Lower leg skin (tissue), 4 donors: ENCODE data around the gene NPPA. TPM values are rescaled to one million over a fixed set of nuclear protein-coding genes. Genes with fewer than 3 reads are reported as not detected.
A peak's percentile ranks its signal among the peaks of the same experiment; 100 is the strongest.

Experiments
- DNase-seq, 2 donors: peaks; one replicate each; pipeline ENCODE4 v3.0.0-alpha.2; 2019; ENCODE audit warnings: low spot score in 2 of 2
- H3K4me3 ChIP-seq: fragments of 200-600 bp; sonication (generic); 2 replicates; pipeline ENCODE4 v1.5.1; 2017; ENCODE audit warnings: mild to moderate bottlenecking, low read depth; ENCODE audit not compliant: poor library complexity, severe bottlenecking
- POLR2A ChIP-seq, 2 donors: fragments of 450-650 bp; IDR thresholded peaks; one replicate each; pipeline ENCODE4 v1.6.1; 2016 to 2017; ENCODE audit warnings: antibody characterized with exemption in 2 of 2, mild to moderate bottlenecking in 1 of 2, moderate library complexity in 1 of 2
- WGBS, 2 donors: methylation state at CpG; one replicate each; pipeline ENCODE4 v1.1.5; 2018; 5-methylcytosine and 5-hydroxymethylcytosine counted together
- intact Hi-C: fragments of 100-400 bp; cut with DNase I; formaldehyde crosslinking; loops from one replicate; pipeline ENCODE4 v1.15.0; 2023; ENCODE audit warnings: low total_unique reads
- total RNA-seq, 4 donors: library from RNA; depleted of rRNA; stranded (reverse); fragments of >200 nt; gene quantifications; one replicate each; pipeline ENCODE4 v1.1.0, GENCODE V29; 2016
- TF ChIP-seq, protein P1 (sequence below), 3 donors: fragments of 450-650 bp; IDR thresholded peaks; one replicate each; pipeline ENCODE4 v1.5.1; 2016; ENCODE audit warnings: antibody characterized with exemption in 3 of 3, mild to moderate bottlenecking in 3 of 3, moderate library complexity in 2 of 3

NPPA gene
- total RNA-seq, 4 donors from 2014 or later = not detected

- 48 to 52% methylated on average over 10 of the region's 10 CpGs for WGBS, 2 donors
- no peak overlapping the region for H3K4me3 ChIP-seq
- intact Hi-C loops = no loop called here
- no peak for TF ChIP-seq POLR2A (IDR thresholded peaks at IDR 0.05)
- TF ChIP-seq, protein P1, sequence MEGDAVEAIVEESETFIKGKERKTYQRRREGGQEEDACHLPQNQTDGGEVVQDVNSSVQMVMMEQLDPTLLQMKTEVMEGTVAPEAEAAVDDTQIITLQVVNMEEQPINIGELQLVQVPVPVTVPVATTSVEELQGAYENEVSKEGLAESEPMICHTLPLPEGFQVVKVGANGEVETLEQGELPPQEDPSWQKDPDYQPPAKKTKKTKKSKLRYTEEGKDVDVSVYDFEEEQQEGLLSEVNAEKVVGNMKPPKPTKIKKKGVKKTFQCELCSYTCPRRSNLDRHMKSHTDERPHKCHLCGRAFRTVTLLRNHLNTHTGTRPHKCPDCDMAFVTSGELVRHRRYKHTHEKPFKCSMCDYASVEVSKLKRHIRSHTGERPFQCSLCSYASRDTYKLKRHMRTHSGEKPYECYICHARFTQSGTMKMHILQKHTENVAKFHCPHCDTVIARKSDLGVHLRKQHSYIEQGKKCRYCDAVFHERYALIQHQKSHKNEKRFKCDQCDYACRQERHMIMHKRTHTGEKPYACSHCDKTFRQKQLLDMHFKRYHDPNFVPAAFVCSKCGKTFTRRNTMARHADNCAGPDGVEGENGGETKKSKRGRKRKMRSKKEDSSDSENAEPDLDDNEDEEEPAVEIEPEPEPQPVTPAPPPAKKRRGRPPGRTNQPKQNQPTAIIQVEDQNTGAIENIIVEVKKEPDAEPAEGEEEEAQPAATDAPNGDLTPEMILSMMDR (IDR thresholded peaks at IDR 0.05) = no peak
- DNase-seq = peak in 1 of 2 donors; percentile 25
These were observed 33.5 kb upstream of the NPPA start for GRCh38 chr1:11880911-11881748.

DNA sequence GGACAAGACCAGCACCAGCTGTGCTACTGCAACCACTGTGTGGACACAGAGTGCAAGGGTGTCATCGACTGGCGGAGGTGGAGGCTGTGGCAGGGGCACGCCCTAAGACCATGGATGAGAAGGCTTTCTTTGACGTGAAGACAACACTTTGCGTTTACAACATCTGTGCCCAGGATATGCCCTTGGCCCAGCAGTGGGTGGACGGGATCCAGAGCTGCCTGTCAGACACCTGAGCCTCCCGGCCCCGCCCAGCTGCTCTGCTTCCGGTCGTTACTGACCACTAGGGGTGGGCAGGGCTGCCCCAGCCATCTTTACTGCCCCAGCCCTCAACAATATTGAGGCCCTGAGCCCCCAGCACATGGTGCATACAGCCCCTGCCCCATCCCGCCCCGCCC, 32.6 kb upstream of the NPPA start:
- DNase-seq = no peak
- no peak overlapping the region for H3K4me3 ChIP-seq
- intact Hi-C loops = no loop called here
- WGBS, 2 donors = 65 to 77% methylated on average over 12 of the region's 12 CpGs
- TF ChIP-seq POLR2A (IDR thresholded peaks at IDR 0.05) = no peak
- TF ChIP-seq, protein P1 (IDR thresholded peaks at IDR 0.05) = no peak

GRCh38 chr1:11879311-11880180, 32.0 kb upstream of the NPPA start:
- no peak for DNase-seq
- WGBS, 2 donors = 84 to 86% methylated on average over 22 to 27 of the region's 28 CpGs
- intact Hi-C loops = no loop called here
- TF ChIP-seq POLR2A (IDR thresholded peaks at IDR 0.05) = no peak
- TF ChIP-seq, protein P1 (IDR thresholded peaks at IDR 0.05) = no peak
- H3K4me3 ChIP-seq = no peak overlapping the region

GRCh38 chr1:11878891-11879190, 31.3 kb upstream of the NPPA start:
- no peak for TF ChIP-seq POLR2A (IDR thresholded peaks at IDR 0.05)
- TF ChIP-seq, protein P1 (IDR thresholded peaks at IDR 0.05) = no peak
- no peak overlapping the region for H3K4me3 ChIP-seq
- intact Hi-C loops = no loop called here
- no peak for DNase-seq
- 69 to 92% methylated on average over 6 of the region's 6 CpGs for WGBS, 2 donors

- TF ChIP-seq, protein P1 (IDR thresholded peaks at IDR 0.05) = no peak
- TF ChIP-seq POLR2A (IDR thresholded peaks at IDR 0.05) = no peak
- intact Hi-C loops = no loop called here
- no peak for DNase-seq
These were observed 30.7 kb upstream of the NPPA start for GRCh38 chr1:11878081-11878890.

More at GRCh38 chr1:11878081-11878890, 30.7 kb upstream of the NPPA start:
- H3K4me3 ChIP-seq = no peak overlapping the region
- 84 to 88% methylated on average over 24 of the region's 31 CpGs for WGBS, 2 donors
